Fibroblast of gingiva (primary cell): ENCODE data around the gene FTSJ1.

Experiments used
- DNase-seq: peaks from one replicate; pipeline ENCODE4 v3.0.0-alpha.2; 2011; ENCODE audit warnings: low read depth

Gene FTSJ1

DNA sequence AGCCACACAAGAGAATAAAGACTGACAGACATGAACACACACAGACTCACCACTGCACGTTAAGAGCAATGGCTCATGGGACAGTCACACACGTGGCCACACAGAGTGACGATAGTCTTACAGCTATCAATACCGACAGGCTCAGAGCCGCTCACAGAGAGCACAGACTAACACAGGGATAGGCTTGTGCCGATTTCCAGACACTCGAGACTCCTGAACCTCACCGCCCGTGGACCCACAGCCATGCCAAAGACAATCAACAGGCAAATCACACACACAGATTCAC, 5.2 kb upstream of the FTSJ1 start:
- no peak for DNase-seq

DNA sequence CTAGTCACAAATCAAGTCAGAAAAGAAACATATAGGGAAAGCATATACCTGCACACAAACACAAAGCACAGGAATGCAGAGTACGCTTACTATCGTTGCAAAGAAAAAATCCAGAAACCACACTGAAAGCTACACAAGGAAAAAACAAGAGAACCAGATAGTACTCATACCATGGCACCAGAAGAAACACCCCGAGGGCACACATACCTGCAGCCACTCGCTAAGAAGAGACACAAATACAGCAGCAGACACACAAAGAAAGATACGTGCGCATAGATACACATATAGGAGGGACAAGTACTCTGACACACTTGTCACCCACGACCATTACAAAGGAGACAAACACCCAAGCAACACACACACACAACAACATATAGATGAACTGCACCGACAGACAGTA, 4.5 kb upstream of the FTSJ1 start:
- no peak for DNase-seq

DNA sequence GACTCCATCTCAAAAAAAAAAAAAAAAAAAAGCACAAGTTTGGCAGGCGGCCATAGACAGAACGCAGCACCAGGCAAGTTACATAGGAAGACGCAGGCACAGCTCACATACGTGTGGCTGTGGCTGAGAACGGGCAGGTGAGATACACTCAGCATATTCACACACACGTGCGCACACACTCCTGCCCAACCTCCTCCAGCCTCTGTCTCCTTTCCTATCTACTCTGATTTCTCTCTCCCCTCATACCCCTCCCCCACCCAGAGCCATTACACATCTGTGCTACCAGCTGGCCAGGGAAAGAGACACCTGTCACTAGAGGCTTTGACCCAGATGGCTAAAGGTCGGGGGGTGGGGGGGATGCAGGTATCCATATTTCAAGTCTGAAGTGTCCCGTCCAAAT, 3.8 kb upstream of the FTSJ1 start:
- DNase-seq, result no peak

DNA sequence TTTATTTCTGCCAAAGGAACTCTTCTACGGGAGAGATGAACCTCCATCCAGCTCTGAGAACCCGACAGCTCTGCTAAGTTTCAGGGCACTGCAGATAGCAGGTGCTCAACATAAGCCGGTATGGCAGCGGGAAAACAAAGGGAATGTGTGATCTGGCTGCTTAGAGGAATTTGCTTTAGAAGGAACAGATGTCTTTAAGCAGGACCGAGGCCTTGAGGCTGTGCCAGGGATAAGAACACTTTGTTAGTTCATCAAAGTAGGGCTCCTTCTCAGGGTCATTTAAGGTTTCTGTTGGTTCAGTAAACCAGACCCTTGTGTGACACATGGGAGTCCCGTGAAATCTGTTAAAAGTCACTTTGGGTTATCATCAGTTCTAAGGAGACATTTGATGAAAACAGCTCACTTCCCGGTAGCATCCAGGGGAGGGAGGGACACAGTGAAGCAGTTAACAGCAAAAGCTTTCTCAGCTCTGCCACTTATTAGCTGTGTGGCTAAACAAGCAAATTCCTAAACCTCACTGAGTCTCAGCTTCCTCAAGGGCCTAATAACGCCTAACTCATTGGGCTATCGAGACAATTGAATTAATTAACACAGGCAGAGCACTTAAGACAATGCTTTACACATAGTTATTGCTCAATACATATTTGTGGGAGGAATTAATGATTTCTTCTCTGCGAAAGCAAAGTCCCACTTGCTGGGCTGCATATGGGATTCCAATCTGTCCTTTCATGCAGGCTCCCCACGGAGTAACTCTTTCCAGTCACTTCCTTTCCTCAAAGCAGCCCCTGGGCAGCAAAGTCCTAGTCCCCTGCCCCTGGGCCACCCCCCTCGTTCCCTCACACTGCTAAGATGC, 2.9 kb upstream of the FTSJ1 start:
- no peak for DNase-seq

DNA sequence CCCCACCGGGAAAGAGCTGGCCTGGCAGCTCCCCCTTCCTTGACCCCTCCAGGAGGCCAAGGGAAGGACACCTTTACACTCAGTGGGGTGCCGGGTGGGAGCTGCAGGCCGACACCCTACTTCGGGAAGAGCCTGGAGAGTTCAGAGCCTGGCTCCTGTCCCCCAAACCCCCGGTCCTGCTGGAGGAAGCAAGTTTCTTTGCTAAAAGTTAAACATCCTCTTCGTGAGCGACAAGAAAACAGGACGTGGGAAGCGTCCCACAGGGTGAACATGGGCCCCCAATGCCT, 2.4 kb upstream of the FTSJ1 start:
- no peak for DNase-seq

DNA sequence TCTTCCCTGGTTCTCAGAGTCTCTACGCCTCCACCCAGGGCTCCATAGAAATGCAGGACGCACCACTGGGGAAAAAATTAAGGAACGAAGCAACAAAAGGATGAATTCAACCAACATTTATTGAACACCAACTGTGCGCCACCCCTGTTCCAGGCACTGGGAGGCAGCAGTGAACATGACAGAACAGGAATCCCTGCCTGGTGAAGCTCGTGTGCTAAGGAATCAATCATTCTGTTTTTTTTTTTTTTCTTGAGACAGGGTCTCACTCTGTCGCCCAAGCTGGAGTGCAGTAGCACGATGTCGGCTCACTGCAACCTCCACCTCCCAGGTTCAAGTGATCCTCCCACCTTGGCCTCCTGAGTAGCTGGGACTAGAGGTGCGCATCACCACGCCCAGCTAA, 1.9 kb upstream of the FTSJ1 start:
- no peak for DNase-seq

DNA sequence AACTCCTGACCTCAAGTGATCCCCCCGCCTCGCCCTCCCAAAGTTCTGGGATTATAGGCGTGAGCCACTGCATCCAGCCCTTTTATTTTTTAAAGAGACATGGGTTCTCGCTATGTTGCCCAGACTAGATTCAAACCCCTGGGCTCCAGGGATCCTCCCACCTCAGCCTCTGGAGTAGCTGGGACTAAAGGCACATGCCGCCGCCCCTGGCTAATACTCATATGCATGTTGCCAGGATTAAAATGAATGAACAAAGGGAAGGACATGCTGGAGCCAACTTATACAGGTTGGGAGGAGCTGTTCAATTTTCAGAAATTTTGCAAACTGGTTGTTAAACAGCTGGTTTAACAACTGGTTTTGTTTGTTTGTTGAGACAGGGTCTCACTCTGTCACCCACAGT, 1.4 kb upstream of the FTSJ1 start:
- no peak for DNase-seq

DNA sequence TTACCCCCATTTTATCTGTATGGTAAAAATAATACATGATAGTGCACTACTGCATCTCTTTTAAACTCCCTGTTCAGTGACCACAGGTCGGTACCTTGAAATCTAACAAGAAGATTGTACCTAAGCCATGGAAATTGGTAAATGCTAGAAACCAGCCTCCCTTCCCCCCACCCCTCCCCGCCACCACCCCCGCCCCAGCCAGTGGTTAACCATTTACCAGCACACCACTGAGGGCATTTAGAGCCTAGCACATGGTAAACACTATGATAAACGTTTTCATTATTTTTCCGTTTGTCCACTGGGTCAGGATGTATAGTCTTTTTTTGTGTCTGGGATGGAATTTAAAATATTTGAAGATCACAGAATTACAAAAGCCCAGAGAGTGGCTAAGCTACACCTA, 703 bp upstream of the FTSJ1 start:
- DNase-seq, result no peak

DNA sequence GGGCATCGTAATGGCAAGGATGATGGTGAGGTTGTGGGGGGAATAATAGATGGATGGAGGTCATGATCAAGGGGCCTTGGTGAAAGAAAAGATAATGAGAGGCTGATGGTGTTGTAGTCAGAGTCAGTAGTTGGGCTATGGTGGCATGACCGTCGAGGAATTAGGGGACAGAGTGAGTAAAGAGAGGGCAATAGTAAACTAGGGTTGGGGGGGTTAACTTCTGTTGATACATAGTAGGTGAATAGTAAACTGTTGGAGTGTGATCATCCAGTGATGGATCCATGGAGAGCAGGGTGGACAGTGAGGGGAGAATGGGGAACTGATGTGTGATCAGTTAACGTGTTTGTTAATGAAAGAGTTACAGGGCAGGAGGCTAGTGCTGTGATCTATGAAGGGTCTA, 920 bp downstream of the FTSJ1 start:
- DNase-seq, result no peak

DNA sequence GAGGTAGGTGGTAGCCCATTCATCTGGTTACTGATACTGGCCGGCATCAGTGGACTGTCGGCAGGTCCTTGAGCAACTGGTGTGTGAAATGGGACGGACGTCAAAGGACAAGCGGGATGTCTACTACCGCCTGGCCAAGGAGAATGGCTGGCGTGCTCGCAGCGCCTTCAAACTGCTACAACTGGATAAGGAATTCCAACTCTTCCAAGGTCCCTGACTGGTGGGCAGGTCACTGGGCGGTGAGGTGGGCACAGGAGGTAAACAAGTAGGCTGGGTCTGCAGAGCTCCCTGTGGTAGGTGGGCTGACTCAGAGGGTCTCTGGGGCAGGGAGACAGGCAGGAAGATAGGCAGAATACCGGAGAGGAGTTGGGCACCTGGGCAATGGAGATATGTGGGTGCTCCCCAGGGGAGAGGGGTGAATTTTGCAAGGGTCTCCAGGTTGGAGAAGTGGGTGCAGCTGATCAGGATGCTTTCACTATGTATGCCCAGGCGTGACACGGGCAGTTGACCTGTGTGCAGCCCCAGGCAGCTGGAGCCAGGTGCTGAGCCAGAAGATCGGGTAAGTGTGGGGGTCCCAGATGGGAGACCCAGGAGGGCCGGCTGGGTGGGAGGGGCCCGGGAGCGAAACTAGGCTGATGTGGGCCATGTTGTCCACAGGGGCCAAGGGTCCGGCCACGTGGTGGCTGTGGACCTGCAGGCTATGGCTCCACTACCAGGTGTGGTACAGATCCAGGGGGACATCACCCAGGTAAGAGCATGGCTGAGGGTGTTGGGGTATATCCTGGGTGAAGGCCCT, 2.2 kb downstream of the FTSJ1 start:
- no peak for DNase-seq

DNA sequence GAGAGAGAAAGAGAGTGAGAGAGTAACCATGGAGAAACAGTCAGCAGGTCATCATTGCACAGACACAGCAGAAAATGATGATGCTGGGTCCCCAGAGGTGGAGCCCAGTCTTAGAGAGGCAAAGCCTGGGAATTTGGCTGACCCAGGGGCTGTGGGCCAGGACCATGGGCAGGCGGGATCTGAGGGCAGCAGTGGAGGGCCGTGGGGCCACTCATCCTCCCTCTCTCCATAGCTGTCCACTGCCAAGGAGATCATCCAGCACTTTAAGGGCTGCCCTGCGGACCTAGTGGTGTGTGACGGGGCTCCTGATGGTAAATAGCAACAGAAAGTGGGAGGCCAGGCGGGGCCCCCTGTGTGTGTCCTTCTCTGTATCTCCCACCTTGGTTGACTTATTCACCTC, 2.8 kb downstream of the FTSJ1 start:
- DNase-seq, result no peak

DNA sequence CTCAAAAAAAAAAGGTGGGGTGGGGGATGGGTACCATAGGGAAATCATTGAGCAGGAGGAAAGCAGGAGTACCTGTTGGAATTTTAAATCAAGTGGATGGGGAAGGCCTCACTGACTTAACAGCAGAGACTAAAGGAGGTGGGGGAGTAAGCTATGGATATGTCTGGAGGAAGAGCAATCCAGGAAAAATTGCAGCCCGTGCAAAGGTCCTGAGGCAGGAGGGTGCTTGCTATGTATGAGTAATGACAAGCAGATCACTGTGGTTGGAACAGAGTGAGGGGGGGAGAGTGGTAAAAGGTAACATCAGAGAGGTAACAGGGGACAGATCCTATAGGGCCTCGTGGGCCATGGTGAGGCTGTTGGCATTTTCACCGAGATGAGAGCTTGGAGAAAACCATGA, 4.1 kb downstream of the FTSJ1 start:
- no peak for DNase-seq

DNA sequence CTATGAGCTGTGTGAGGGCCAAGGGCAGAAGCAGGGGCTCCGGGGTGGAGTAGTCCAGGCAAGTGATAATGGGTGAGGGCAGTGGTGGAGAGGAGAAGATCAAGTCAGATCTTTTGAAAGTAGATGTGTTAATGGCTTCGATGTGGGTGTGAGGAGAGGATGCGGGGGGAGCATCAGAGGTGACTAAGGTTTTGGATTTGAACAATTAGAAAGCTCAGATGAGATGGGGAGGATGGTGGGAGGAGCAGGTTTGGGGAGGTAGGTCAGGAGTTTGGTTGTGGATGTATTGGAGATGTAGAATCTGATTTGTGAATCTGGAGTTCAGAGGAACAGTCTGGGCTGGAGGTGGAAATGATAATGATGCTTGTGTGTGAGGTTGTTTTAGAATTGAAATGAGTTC, 4.6 kb downstream of the FTSJ1 start:
- no peak for DNase-seq

DNA sequence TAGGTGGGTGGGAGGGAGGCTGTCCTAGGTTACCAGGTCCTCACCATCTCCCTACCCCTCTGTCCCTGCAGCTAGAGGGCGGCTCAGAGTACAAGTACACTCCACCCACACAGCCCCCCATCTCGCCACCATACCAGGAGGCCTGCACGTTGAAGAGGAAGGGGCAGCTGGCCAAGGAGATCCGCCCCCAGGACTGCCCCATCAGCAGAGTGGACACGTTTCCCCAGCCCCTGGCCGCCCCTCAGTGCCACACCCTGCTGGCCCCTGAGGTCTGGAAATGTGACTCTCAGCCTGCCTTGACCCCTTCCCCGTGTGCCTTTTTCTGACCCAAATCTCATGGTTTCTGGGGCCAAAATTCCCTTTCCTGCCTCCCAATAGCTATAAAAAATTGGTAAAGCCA, 6.5 kb downstream of the FTSJ1 start:
- DNase-seq, result no peak

DNA sequence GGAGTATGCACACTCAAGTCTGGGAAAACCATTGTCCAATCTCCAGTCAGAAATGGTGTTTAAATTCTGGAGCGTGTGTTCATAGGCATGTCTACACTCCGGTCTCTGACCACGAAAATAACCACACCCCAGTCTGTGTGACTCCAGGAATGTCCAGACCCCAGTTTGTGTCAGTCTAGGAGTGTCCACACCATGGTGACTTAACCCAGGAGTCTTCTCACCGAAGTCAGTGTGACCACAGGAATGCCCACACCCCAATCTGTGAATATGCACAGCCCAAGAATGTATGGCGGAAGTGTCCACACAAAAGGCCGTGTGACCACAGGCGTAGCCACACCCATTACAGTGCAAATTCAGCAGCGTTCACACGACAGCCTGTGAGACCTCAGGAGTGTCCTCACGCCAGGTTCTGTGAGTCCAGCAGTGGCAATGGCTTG, 11.4 kb downstream of the FTSJ1 start:
- peak; percentile 72 for DNase-seq

DNA sequence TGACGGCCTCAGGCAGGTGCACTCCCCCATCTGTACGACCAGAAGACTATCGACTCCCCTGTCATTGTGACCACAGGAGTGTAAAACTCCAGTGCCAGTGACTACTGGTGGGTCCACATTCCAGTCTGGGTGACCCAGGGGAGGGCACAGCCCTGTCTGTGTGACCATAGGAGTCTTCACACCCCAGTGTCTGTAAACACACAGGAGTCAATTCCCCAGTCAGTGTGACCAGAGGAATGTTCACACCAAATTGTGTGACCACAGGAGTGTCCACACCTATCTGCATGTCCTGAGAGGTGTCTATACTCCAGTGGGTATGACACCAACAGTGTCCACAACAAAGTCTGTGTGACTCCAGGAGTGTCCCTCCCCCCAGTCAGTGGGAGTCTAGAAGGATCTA, 12.0 kb downstream of the FTSJ1 start:
- DNase-seq, result no peak

DNA sequence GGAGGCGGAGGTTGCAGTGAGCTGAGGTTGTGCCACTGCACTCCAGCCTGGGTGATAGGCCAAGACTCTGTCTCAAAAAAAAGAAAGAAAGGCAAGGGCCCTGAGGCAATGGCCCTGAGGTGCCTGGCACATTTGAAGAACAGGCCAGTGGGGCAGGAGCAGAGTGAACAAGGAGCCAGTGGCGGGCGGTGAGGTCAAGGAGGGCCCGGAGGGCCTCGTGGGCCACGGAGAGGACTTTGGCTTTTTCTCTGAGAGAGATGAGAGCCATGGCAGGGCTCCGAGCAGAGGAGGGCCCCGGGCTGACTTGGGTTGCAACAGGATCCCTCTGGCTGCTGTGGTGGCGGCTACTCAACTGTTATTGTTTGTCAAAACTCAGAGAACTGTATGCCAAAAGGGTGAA, 13.3 kb downstream of the FTSJ1 start:
- no peak for DNase-seq

DNA sequence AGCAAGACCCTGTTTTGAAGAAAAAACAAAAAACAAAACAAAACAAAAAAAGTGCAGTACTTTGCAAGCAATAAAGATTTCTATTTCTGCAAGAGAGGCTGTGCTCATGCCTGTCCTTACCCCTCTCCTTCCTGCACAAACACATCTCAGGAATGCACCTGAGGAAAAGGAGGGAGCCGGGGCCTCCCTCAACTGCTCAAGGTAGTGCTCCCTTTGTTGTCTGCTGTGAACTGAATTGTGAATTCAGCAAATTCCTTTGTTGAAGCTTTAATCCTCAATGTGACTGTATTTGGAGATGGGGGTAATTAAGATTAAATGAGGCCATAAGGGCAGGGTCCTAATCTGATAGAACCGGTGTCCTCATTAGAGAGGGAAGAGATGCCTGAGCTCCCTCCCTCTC, 13.9 kb downstream of the FTSJ1 start:
- DNase-seq, result no peak

DNA sequence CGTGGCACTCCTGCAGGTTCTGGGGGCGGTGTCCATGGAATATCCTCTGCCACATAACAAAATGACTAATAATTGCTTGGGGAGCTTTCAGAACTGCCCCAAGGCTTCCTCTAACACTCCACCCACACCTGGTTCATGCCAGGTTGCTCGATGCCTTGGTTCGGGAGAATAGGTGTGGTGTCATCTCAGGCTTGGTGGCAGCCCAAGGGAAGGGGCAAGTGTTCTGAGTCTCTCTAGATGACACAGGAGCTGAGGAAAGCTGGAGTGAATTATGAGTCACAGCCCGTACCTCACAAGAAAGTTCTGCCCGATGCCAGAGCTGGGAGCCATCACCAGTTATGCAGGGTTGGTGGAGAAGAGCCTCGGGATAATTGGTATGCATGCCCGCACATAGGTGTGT, 14.7 kb downstream of the FTSJ1 start:
- no peak for DNase-seq

DNA sequence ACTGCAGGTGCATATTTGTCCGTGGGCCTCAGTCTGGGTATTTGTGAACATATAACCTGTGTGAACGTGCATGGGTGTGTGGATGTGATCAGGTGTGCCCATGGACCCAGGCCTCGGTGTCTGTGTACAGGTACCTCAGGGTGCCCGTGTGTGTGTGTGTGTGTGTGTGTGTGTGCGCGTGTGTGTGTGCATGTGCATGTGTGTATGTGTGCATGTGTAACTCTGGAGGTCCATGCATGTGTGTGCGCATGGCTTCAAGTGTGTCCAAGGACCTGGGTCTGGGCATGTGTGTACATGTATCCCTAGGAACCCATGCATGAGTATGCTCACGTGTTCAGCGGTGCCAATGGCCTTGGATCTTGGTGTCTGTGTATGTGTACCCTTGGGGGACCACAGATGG, 15.8 kb downstream of the FTSJ1 start:
- DNase-seq, result no peak

DNA sequence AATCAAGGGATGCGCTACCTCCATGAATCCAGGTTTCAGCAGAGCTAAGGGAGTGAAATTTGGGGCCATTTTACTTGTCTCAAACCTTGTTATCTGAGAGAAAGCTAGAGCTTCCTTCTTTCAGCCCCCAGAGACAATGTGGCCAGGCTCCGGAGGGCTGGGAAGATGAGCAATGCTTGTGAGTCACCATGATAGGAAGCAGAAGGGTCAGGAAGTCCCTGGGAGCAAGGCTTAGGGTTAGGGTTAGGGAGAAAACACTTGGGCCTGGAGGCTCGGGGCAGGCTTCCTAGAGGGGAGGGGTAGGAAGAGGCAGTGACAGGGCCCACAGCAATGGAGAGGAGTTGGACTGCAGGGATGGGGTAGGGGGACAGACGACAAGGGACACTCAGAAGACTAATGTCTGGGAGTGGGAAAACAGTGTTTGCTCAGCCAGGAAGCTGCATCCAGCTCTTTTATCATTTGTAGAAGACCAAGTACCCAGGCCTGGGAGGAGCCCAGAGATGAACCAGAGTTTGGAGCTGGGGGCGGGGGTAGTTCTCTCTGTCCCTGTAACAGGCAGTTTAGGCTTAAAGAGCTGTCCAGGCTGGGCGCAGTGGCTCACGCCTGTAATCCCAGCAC, 16.4 kb downstream of the FTSJ1 start:
- DNase-seq, result peak; percentile 27

DNA sequence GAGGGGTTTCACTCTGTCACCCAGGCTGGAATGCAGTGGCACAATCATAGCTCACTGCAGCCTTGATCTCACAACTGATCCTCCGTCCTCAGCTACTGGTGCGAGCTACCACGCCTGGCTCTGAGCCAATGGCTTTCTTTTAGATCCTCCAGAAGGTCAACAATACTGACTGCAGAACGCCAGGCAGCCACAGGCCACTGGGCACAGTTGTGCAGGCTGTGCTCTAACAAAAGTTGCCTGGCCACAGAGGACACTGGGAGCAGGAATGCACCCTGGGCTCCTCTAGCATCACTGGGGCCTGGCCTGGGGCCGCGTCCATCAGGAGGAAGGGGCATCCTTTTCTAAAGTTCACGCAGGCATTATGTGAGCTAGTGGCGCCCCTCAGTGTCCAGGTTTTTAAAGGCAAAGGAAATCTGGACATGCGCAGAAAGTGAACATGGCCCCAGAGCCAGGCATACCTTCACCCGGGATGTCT, 17.9 kb downstream of the FTSJ1 start:
- peak; percentile 6 for DNase-seq

DNA sequence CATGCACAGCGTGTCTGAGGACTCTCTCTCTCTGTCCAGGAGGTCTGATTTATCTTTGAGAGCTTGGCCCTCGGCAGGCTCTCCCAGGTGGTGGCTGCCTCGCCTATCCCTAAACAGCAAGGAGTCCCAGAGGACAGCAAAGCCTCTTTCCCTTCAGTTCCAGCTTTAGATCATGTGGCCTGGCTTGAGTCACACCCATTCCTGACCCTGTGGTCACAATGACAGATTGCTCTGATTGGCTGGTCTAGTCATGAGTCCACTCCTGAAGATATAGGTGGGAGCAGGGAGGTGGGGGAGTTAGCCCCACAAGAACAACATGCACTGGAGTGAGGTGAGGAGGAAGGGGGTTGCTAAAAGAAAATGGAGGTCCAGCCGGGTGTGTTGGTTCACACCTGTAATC, 20.7 kb downstream of the FTSJ1 start:
- DNase-seq, result no peak

DNA sequence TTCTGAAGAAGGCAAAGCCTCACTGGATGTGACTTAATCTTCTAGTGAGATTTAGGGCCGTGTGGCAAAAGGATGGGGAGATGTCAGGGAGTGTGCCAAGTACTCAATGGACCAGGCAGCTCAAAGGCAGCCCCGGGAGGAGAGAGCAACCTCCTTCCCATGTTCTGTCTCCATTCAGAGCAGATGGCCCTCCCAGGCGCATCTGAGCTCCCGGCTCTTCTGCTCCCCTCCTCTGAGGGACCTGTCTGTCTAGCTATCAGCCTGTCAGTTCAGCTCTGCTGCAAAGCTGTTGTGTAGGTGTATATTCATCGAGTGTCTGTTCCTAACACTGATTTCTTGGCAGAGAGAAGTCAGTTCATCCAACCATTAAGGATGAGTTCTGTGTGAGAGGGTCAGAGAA, 21.9 kb downstream of the FTSJ1 start:
- no peak for DNase-seq
